Karpas-422 (cell line): ENCODE results near the gene FIGN. TPM values are rescaled to one million over a fixed set of nuclear protein-coding genes. Genes with fewer than 3 reads are reported as not detected.

ENCODE experiments used
- DNase-seq: peaks from one replicate; pipeline ENCODE4 v3.0.0-alpha.2; 2015
- H2AFZ ChIP-seq: fragments of 200-600 bp; sonication (generic); 2 replicates; pipeline ENCODE4 v1.6.1; 2014; ENCODE audit warnings: antibody characterized with exemption, low read length, mixed read lengths
- H3K27ac ChIP-seq: fragments of 200-600 bp; sonication (generic); 2 replicates; pipeline ENCODE4 v1.5.1; 2014; ENCODE audit warnings: mild to moderate bottlenecking, low read length, moderate library complexity
- H3K27me3 ChIP-seq: fragments of 200-600 bp; sonication (generic); 2 replicates; pipeline ENCODE4 v1.6.1; 2014; ENCODE audit warnings: low read length, mixed read lengths
- H3K36me3 ChIP-seq: fragments of 200-600 bp; sonication (generic); 2 replicates; pipeline ENCODE4 v1.6.1; 2014; ENCODE audit warnings: low read length, mixed read lengths; ENCODE audit not compliant: insufficient read depth
- H3K4me1 ChIP-seq: fragments of 200-600 bp; sonication (generic); 2 replicates; pipeline ENCODE4 v1.6.1; 2014; ENCODE audit warnings: mild to moderate bottlenecking, low read length, mixed read lengths
- H3K4me2 ChIP-seq: fragments of 200-600 bp; sonication (generic); 2 replicates; pipeline ENCODE4 v1.6.1; 2014; ENCODE audit warnings: low read length, low read depth, mild to moderate bottlenecking; ENCODE audit not compliant: poor library complexity, severe bottlenecking
- H3K4me3 ChIP-seq: fragments of 200-600 bp; sonication (generic); 2 replicates; pipeline ENCODE4 v1.5.1; 2014; ENCODE audit warnings: mild to moderate bottlenecking, antibody characterized with exemption, low read length, mixed read lengths
- H3K79me2 ChIP-seq: fragments of 200-600 bp; sonication (generic); 2 replicates; pipeline ENCODE4 v1.6.1; 2014; ENCODE audit warnings: mild to moderate bottlenecking, low read length, mixed read lengths
- H3K9ac ChIP-seq: fragments of 200-600 bp; sonication (generic); 2 replicates; pipeline ENCODE4 v1.6.0; 2014; ENCODE audit warnings: low read length
- H3K9me2 ChIP-seq: fragments of 200-600 bp; sonication (generic), shearing (Covaris generic); replicated peaks from 2 replicates; pipeline ENCODE4 v1.6.0; 2014; ENCODE audit warnings: mild to moderate bottlenecking, low read length, moderate library complexity; ENCODE audit not compliant: insufficient read depth
- H3K9me3 ChIP-seq: fragments of 300-700, 200-600 bp; sonication (generic); 2 replicates; pipeline ENCODE4 v1.6.1; 2014; ENCODE audit warnings: low read length, mixed read lengths
- H4K20me1 ChIP-seq: fragments of 200-600 bp; sonication (generic); 2 replicates; pipeline ENCODE4 v1.6.1; 2014; ENCODE audit warnings: mild to moderate bottlenecking, antibody characterized with exemption, low read length, low read depth; ENCODE audit not compliant: insufficient read depth
- total RNA-seq: library from RNA; depleted of rRNA; stranded (reverse); fragments of >200 nt; shearing (Covaris generic); gene quantifications from 2 replicates; pipeline ENCODE4 v1.2.3, GENCODE V29; 2014; ENCODE audit warnings: low replicate concordance; rRNA removed

FIGN gene
- total RNA-seq = not detected in 2 replicates

- no peaks in the 10 kb centered on the region for H3K4me1 ChIP-seq
- no peak within 1 kb of the TSS for H2AFZ ChIP-seq
- no peak within 1 kb of the TSS for H3K4me3 ChIP-seq
- H3K36me3 ChIP-seq = no peaks in the 10 kb centered on the region
- no peak within 1 kb of the TSS for H3K9ac ChIP-seq
- H3K9me2 ChIP-seq = no peaks in the 10 kb centered on the region
- no peak within 1 kb of the TSS for H3K27ac ChIP-seq
- H3K4me2 ChIP-seq = no peak within 1 kb of the TSS
- no peaks in the 10 kb centered on the region for H4K20me1 ChIP-seq
- H3K27me3 ChIP-seq = no peaks in the 10 kb centered on the region
- DNase-seq = no peak
- no peaks in the 10 kb centered on the region for H3K9me3 ChIP-seq
- H3K79me2 ChIP-seq = no peaks in the 10 kb centered on the region
Observed at GRCh38 chr2:163735685-163736432, at the start of gene FIGN. TSS of gene FIGN (minus strand) at chr2:163736008. CDS start at chr2:163734927, 1,081 bp downstream.

DNA sequence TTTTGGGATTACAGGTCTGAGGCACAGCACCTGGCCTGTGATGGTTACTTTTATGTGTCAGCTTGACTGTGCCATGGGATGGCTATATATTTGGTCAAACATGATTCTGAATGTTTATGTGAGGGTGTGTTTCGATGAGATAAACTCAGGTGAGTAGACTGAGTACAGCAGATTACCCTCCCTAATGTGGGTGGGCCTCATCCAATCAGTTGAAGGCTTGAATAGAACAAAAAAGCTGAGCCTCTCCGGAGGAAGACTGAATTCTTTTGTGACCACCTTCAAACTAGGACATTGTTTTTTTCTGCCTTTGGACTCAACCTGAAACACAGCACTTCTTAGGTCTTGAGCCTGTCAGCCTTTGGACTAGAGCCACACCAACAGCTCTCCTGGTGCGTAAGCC is 49.4 kb upstream of the FIGN start:
- Histone ChIP-seq H3K4me2 (no peak overlapping the region), H3K27me3 (no peaks in the 10 kb centered on the region), H3K79me2 (no peaks in the 10 kb centered on the region), H2AFZ (no peak overlapping the region), H3K36me3 (no peaks in the 10 kb centered on the region), H3K9me2 (no peaks in the 10 kb centered on the region), H3K4me3 (no peak overlapping the region), H3K27ac (no peak overlapping the region), H3K4me1 (no peaks in the 10 kb centered on the region), H3K9me3 (peaks cover 7% of the 10 kb centered on the region), H4K20me1 (no peaks in the 10 kb centered on the region), H3K9ac (no peak overlapping the region)
- no peak for DNase-seq

GRCh38 chr2:163779970-163780597 is 44.3 kb upstream of the FIGN start:
- no peaks in the 10 kb centered on the region for H3K4me1 ChIP-seq
- no peak overlapping the region for H3K4me3 ChIP-seq
- H3K9me2 ChIP-seq = no peaks in the 10 kb centered on the region
- no peak for DNase-seq
- no peaks in the 10 kb centered on the region for H3K79me2 ChIP-seq
- no peaks in the 10 kb centered on the region for H3K36me3 ChIP-seq
- no peak overlapping the region for H3K4me2 ChIP-seq
- H4K20me1 ChIP-seq = no peaks in the 10 kb centered on the region
- H3K9ac ChIP-seq = no peak overlapping the region
- no peak overlapping the region for H3K27ac ChIP-seq
- no peaks in the 10 kb centered on the region for H3K27me3 ChIP-seq
- no peak overlapping the region for H2AFZ ChIP-seq
- peaks cover 3% of the 10 kb centered on the region; the same call in 1 of the 2 replicates for H3K9me3 ChIP-seq

GRCh38 chr2:163778045-163778781 is 42.4 kb upstream of the FIGN start:
- H3K4me2 ChIP-seq = no peak overlapping the region
- no peak overlapping the region for H3K4me3 ChIP-seq
- H3K9me3 ChIP-seq = peaks cover 2% of the 10 kb centered on the region; the same call in 1 of the 2 replicates
- H2AFZ ChIP-seq = no peak overlapping the region
- H3K9me2 ChIP-seq = no peaks in the 10 kb centered on the region
- no peaks in the 10 kb centered on the region for H3K27me3 ChIP-seq
- no peak overlapping the region for H3K27ac ChIP-seq
- no peaks in the 10 kb centered on the region for H3K36me3 ChIP-seq
- no peak overlapping the region for H3K9ac ChIP-seq
- no peaks in the 10 kb centered on the region for H3K79me2 ChIP-seq
- DNase-seq = no peak
- no peaks in the 10 kb centered on the region for H3K4me1 ChIP-seq
- no peaks in the 10 kb centered on the region for H4K20me1 ChIP-seq

- Histone ChIP-seq H3K4me3 (no peak overlapping the region), H3K9me3 (no peaks in the 10 kb centered on the region), H3K4me2 (no peak overlapping the region), H3K27ac (no peak overlapping the region), H2AFZ (no peak overlapping the region), H3K36me3 (no peaks in the 10 kb centered on the region), H3K27me3 (no peaks in the 10 kb centered on the region), H3K9ac (no peak overlapping the region), H4K20me1 (no peaks in the 10 kb centered on the region), H3K79me2 (no peaks in the 10 kb centered on the region), H3K9me2 (no peaks in the 10 kb centered on the region), H3K4me1 (no peaks in the 10 kb centered on the region)
- DNase-seq = no peak
Observed at GRCh38 chr2:163775304-163775703, 39.5 kb upstream of the FIGN start.

- no peak overlapping the region for H2AFZ ChIP-seq
- no peaks in the 10 kb centered on the region for H4K20me1 ChIP-seq
- no peak for DNase-seq
- no peak overlapping the region for H3K4me3 ChIP-seq
- no peaks in the 10 kb centered on the region for H3K36me3 ChIP-seq
- H3K4me1 ChIP-seq = no peaks in the 10 kb centered on the region
- no peak overlapping the region for H3K4me2 ChIP-seq
- H3K27ac ChIP-seq = no peak overlapping the region
- no peaks in the 10 kb centered on the region for H3K9me2 ChIP-seq
- no peaks in the 10 kb centered on the region for H3K79me2 ChIP-seq
- H3K27me3 ChIP-seq = no peaks in the 10 kb centered on the region
- H3K9ac ChIP-seq = no peak overlapping the region
- no peaks in the 10 kb centered on the region for H3K9me3 ChIP-seq
Observed at GRCh38 chr2:163774862-163775261, 39.1 kb upstream of the FIGN start.

DNA sequence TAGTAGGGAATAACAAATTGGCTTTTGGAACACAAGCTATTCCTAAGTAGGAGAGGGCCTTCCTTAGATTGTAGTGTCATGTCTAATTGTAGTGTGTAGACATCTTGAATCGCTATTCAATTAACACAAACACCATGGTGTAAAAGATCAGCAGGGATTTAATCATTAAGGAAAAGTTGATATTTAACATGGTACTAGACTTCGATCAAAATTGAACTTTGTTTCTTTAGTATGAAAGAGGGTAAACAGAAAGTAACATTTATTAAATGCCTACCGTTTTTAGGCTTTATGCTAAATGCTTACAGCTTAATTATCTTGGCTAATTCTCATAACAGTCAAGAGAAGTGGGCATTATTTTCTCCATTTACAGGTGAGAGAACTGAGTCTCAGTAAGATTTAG is 37.5 kb upstream of the FIGN start:
- Histone ChIP-seq H3K27me3 (no peaks in the 10 kb centered on the region), H3K4me1 (no peaks in the 10 kb centered on the region), H3K4me3 (no peak overlapping the region), H3K9me2 (no peaks in the 10 kb centered on the region), H3K36me3 (no peaks in the 10 kb centered on the region), H3K79me2 (no peaks in the 10 kb centered on the region), H3K9ac (no peak overlapping the region), H3K4me2 (no peak overlapping the region), H2AFZ (no peak overlapping the region), H3K27ac (no peak overlapping the region), H4K20me1 (no peaks in the 10 kb centered on the region), H3K9me3 (no peaks in the 10 kb centered on the region)
- DNase-seq = no peak

- H3K9me3 ChIP-seq = no peaks in the 10 kb centered on the region
- no peak for DNase-seq
- H3K36me3 ChIP-seq = no peaks in the 10 kb centered on the region
- no peaks in the 10 kb centered on the region for H4K20me1 ChIP-seq
- H3K4me2 ChIP-seq = no peak overlapping the region
- no peak overlapping the region for H3K27ac ChIP-seq
- H3K79me2 ChIP-seq = no peaks in the 10 kb centered on the region
- no peak overlapping the region for H2AFZ ChIP-seq
- H3K9ac ChIP-seq = no peak overlapping the region
- no peaks in the 10 kb centered on the region for H3K9me2 ChIP-seq
- H3K27me3 ChIP-seq = no peaks in the 10 kb centered on the region
- H3K4me3 ChIP-seq = no peak overlapping the region
- H3K4me1 ChIP-seq = no peaks in the 10 kb centered on the region
Observed at GRCh38 chr2:163771596-163771995, 35.8 kb upstream of the FIGN start.
